SK-N-SH treated with all-trans-retinoic acid at 6 μM for 48 hours (cell line): ENCODE results near the gene ADGRL2.

Experiments used
- ATAC-seq: fragments of 200-7000 bp; cut with Tn5 transposase; 3 replicates; pipeline ENCODE4 v1.9.1; 2020; ENCODE audit warnings: mild to moderate bottlenecking, moderate library complexity
- ARNTL ChIP-seq: fragments of 450-650 bp; formaldehyde crosslinking; IDR thresholded peaks from 2 replicates; pipeline ENCODE4 v1.5.0; 2020; ENCODE audit warnings: low read depth, mild to moderate bottlenecking, moderate library complexity, borderline replicate concordance
- ESRRG ChIP-seq: fragments of 250-450 bp; sonication (Bioruptor Pico); IDR thresholded peaks from 2 replicates; pipeline ENCODE4 v1.6.1; 2021; ENCODE audit warnings: mild to moderate bottlenecking
- GLIS3 ChIP-seq: fragments of 250-450 bp; sonication (Bioruptor Pico); IDR thresholded peaks from 2 replicates; pipeline ENCODE4 v1.5.0; 2020; ENCODE audit warnings: mild to moderate bottlenecking, moderate library complexity
- ISL1 ChIP-seq: fragments of 250-450 bp; sonication (Bioruptor Pico); IDR thresholded peaks from 2 replicates; pipeline ENCODE4 v2.1.2; 2022; ENCODE audit warnings: mild to moderate bottlenecking, moderate library complexity
- OSR1 ChIP-seq: fragments of 250-450 bp; sonication (Bioruptor Pico); IDR thresholded peaks from 2 replicates; pipeline ENCODE4 v1.8.0; 2022; ENCODE audit warnings: moderate library complexity, mild to moderate bottlenecking, inconsistent platforms
- PPARA ChIP-seq: fragments of 250-450 bp; sonication (Bioruptor Pico); IDR thresholded peaks from 2 replicates; pipeline ENCODE4 v1.5.0; 2020; ENCODE audit warnings: mild to moderate bottlenecking, borderline replicate concordance
- RARB ChIP-seq: fragments of 250-450 bp; sonication (Bioruptor Pico); IDR thresholded peaks from 2 replicates; pipeline ENCODE4 v1.8.0; 2021; ENCODE audit warnings: mild to moderate bottlenecking, moderate library complexity
- SNAI2 ChIP-seq: fragments of 250-450 bp; sonication (Bioruptor Pico); IDR thresholded peaks from 2 replicates; pipeline ENCODE4 v1.5.0; 2020; ENCODE audit warnings: mild to moderate bottlenecking, moderate library complexity
- TCF4 ChIP-seq: fragments of 250-450 bp; sonication (Bioruptor Pico); IDR thresholded peaks from 2 replicates; pipeline ENCODE4 v1.8.0; 2021; ENCODE audit warnings: mild to moderate bottlenecking, moderate library complexity, borderline replicate concordance
- TOX ChIP-seq: fragments of 250-450 bp; sonication (Bioruptor Pico); IDR thresholded peaks from 2 replicates; pipeline ENCODE4 v1.8.0; 2021; ENCODE audit warnings: mild to moderate bottlenecking, moderate library complexity, borderline replicate concordance
- ZC3H10 ChIP-seq: fragments of 250-450 bp; sonication (Bioruptor Pico); IDR thresholded peaks from 2 replicates; pipeline ENCODE4 v1.5.1; 2021; ENCODE audit warnings: mild to moderate bottlenecking, moderate library complexity
- ZFP3 ChIP-seq: fragments of 250-450 bp; sonication (Bioruptor Pico); IDR thresholded peaks from 2 replicates; pipeline ENCODE4 v1.5.0; 2020; ENCODE audit warnings: mild to moderate bottlenecking, moderate library complexity
- ZFP30 ChIP-seq: fragments of 450-650 bp; formaldehyde crosslinking; IDR thresholded peaks from 2 replicates; pipeline ENCODE4 v1.5.0; 2022; ENCODE audit warnings: mild to moderate bottlenecking, moderate library complexity
- ZNF565 ChIP-seq: fragments of 450-650 bp; formaldehyde crosslinking; conservative IDR thresholded peaks from 2 replicates; pipeline ENCODE4 v1.5.0; 2020; ENCODE audit warnings: low read depth, mild to moderate bottlenecking, moderate library complexity
- ZNF70 ChIP-seq: fragments of 450-650 bp; formaldehyde crosslinking; IDR thresholded peaks from 2 replicates; pipeline ENCODE4 v1.5.0; 2020; ENCODE audit warnings: mild to moderate bottlenecking, moderate library complexity
- ZNF8 ChIP-seq: fragments of 450-650 bp; formaldehyde crosslinking; IDR thresholded peaks from 2 replicates; pipeline ENCODE4 v1.5.0; 2020; ENCODE audit warnings: mild to moderate bottlenecking, moderate library complexity
- TF ChIP-seq, protein P1 (sequence below): fragments of 250-450 bp; sonication (Bioruptor Pico); IDR thresholded peaks from 2 replicates; pipeline ENCODE4 v1.5.1; 2021; ENCODE audit warnings: mild to moderate bottlenecking, moderate library complexity
- TF ChIP-seq, protein P2 (sequence below): fragments of 250-450 bp; sonication (Bioruptor Pico); IDR thresholded peaks from 2 replicates; pipeline ENCODE4 v1.5.1; 2020; ENCODE audit warnings: low read depth, mild to moderate bottlenecking, moderate library complexity
- TF ChIP-seq, protein P3 (sequence below): fragments of 250-450 bp; sonication (Bioruptor Pico); IDR thresholded peaks from 2 replicates; pipeline ENCODE4 v1.5.0; 2020; ENCODE audit warnings: mild to moderate bottlenecking, moderate library complexity
- TF ChIP-seq, protein P4 (sequence below): fragments of 250-450 bp; sonication (Bioruptor Pico); IDR thresholded peaks from 2 replicates; pipeline ENCODE4 v1.8.0; 2021; ENCODE audit warnings: low read depth, mild to moderate bottlenecking, moderate library complexity, borderline replicate concordance
- TF ChIP-seq, protein P5 (sequence below): fragments of 250-450 bp; sonication (Bioruptor Pico); IDR thresholded peaks from 2 replicates; pipeline ENCODE4 v1.8.0; 2020; ENCODE audit warnings: mild to moderate bottlenecking, moderate library complexity, borderline replicate concordance

The ADGRL2 gene

DNA sequence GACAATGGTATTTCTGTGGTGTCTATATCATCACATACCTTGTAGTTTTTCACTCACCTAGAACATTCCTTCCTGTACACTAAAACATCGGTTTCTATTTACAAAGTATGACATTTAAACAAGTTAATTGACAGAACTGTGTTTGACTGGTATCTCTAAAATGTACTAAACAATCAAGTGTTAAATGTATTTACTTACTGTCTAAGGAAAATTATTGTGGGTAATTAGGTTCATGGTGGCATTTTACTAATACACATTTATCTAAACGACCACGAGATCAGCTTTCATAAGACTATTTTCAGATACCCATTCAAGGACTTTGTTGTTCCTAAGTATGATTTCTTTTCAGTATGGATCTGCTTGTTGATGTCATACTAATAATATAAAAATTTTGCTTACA is 115.2 kb downstream of the ADGRL2 start:
- TF ChIP-seq GLIS3 (CRISPR knock-in tag) (no peak), SNAI2 (CRISPR knock-in tag) (no peak), ARNTL (CRISPR knock-in tag) (no peak), ESRRG (CRISPR knock-in tag) (no peak), ZNF565 (CRISPR knock-in tag) (no peak), ZC3H10 (no peak), PPARA (CRISPR knock-in tag) (no peak), RARB (CRISPR knock-in tag) (no peak), ZFP30 (CRISPR knock-in tag) (no peak), ZNF8 (CRISPR knock-in tag) (no peak), TCF4 (CRISPR knock-in tag) (no peak), TOX (CRISPR knock-in tag) (no peak), OSR1 (CRISPR knock-in tag) (no peak), ZFP3 (no peak)
- TF ChIP-seq, protein P1, sequence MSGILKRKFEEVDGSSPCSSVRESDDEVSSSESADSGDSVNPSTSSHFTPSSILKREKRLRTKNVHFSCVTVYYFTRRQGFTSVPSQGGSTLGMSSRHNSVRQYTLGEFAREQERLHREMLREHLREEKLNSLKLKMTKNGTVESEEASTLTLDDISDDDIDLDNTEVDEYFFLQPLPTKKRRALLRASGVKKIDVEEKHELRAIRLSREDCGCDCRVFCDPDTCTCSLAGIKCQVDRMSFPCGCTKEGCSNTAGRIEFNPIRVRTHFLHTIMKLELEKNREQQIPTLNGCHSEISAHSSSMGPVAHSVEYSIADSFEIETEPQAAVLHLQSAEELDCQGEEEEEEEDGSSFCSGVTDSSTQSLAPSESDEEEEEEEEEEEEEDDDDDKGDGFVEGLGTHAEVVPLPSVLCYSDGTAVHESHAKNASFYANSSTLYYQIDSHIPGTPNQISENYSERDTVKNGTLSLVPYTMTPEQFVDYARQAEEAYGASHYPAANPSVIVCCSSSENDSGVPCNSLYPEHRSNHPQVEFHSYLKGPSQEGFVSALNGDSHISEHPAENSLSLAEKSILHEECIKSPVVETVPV, result no peak
- TF ChIP-seq, protein P2, sequence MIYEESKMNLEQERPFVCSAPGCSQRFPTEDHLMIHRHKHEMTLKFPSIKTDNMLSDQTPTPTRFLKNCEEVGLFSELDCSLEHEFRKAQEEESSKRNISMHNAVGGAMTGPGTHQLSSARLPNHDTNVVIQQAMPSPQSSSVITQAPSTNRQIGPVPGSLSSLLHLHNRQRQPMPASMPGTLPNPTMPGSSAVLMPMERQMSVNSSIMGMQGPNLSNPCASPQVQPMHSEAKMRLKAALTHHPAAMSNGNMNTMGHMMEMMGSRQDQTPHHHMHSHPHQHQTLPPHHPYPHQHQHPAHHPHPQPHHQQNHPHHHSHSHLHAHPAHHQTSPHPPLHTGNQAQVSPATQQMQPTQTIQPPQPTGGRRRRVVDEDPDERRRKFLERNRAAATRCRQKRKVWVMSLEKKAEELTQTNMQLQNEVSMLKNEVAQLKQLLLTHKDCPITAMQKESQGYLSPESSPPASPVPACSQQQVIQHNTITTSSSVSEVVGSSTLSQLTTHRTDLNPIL (CRISPR knock-in tag), result no peak
- TF ChIP-seq, protein P3, sequence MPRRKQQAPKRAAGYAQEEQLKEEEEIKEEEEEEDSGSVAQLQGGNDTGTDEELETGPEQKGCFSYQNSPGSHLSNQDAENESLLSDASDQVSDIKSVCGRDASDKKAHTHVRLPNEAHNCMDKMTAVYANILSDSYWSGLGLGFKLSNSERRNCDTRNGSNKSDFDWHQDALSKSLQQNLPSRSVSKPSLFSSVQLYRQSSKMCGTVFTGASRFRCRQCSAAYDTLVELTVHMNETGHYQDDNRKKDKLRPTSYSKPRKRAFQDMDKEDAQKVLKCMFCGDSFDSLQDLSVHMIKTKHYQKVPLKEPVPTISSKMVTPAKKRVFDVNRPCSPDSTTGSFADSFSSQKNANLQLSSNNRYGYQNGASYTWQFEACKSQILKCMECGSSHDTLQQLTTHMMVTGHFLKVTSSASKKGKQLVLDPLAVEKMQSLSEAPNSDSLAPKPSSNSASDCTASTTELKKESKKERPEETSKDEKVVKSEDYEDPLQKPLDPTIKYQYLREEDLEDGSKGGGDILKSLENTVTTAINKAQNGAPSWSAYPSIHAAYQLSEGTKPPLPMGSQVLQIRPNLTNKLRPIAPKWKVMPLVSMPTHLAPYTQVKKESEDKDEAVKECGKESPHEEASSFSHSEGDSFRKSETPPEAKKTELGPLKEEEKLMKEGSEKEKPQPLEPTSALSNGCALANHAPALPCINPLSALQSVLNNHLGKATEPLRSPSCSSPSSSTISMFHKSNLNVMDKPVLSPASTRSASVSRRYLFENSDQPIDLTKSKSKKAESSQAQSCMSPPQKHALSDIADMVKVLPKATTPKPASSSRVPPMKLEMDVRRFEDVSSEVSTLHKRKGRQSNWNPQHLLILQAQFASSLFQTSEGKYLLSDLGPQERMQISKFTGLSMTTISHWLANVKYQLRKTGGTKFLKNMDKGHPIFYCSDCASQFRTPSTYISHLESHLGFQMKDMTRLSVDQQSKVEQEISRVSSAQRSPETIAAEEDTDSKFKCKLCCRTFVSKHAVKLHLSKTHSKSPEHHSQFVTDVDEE (CRISPR knock-in tag), result no peak
- no peak for ATAC-seq

DNA sequence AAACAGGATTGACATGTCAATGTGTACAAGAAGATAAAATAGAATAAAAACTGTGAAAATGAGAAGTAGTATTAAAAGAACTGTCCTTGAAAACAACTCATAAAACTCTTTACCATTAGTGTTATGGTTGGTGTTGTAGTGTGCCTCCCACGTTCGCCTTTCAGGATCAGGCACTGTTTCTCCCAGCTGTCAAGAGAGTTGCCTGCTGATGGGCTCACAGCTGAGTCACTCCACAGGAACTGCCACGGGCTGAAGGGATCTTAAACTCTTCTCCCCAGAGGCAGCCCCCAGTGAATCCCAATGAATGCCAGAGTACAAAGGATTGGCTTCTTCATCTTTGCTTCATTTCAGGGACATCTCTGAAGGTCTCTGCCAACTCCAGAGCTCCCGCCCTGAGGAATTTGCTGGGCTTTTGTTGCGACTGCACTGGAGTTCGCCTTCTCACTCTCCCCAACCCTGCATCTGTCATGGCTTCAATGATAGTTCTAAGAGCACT is 119.6 kb downstream of the ADGRL2 start:
- ATAC-seq, result peak; percentile 91
- TF ChIP-seq ZFP3, result peak; percentile 47; the same call in 1 of the 2 replicates
- TF ChIP-seq ARNTL (CRISPR knock-in tag), result no peak
- no peak for TF ChIP-seq OSR1 (CRISPR knock-in tag)
- TF ChIP-seq SNAI2 (CRISPR knock-in tag), result 0 out of 2 replicates have a peak, but pooled peaks have one; percentile 38

DNA sequence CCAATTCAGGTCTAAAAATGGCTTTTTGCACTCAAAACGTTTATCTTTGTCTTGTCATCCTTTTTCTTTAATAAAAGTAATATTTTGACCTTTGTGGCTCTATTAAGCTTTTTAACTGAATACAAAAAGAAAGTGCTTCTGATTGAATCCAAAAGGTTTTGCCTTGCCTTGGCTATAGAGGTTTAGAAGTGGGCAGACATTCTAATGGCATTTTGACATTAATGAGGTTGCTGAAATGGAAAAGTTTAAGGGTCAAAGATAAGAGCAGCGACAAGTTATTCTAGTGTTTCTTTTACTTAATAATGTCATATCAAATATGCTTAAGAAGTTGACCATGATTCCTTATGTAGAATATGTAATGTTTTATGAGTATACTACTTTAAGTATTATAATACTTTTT is 120.2 kb downstream of the ADGRL2 start:
- ATAC-seq, result no peak

More for the DNA sequence above, 120.2 kb downstream of the ADGRL2 start:
- TF ChIP-seq ARNTL (CRISPR knock-in tag) (no peak), RARB (CRISPR knock-in tag) (no peak), SNAI2 (CRISPR knock-in tag) (no peak), ZNF8 (CRISPR knock-in tag) (no peak), ISL1 (CRISPR knock-in tag) (no peak), ZC3H10 (no peak), ZNF565 (CRISPR knock-in tag) (no peak), TCF4 (CRISPR knock-in tag) (no peak), OSR1 (CRISPR knock-in tag) (no peak), ZNF70 (CRISPR knock-in tag) (no peak), ZFP30 (CRISPR knock-in tag) (no peak), GLIS3 (CRISPR knock-in tag) (no peak), PPARA (CRISPR knock-in tag) (no peak)
- TF ChIP-seq, protein P2 (CRISPR knock-in tag), result no peak
- TF ChIP-seq, protein P4, sequence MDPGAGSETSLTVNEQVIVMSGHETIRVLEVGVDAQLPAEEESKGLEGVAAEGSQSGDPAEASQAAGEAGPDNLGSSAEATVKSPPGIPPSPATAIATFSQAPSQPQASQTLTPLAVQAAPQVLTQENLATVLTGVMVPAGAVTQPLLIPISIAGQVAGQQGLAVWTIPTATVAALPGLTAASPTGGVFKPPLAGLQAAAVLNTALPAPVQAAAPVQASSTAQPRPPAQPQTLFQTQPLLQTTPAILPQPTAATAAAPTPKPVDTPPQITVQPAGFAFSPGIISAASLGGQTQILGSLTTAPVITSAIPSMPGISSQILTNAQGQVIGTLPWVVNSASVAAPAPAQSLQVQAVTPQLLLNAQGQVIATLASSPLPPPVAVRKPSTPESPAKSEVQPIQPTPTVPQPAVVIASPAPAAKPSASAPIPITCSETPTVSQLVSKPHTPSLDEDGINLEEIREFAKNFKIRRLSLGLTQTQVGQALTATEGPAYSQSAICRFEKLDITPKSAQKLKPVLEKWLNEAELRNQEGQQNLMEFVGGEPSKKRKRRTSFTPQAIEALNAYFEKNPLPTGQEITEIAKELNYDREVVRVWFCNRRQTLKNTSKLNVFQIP (CRISPR knock-in tag), result no peak
- TF ChIP-seq, protein P3 (CRISPR knock-in tag), result no peak
- TF ChIP-seq, protein P1, result no peak
- TF ChIP-seq, protein P5, sequence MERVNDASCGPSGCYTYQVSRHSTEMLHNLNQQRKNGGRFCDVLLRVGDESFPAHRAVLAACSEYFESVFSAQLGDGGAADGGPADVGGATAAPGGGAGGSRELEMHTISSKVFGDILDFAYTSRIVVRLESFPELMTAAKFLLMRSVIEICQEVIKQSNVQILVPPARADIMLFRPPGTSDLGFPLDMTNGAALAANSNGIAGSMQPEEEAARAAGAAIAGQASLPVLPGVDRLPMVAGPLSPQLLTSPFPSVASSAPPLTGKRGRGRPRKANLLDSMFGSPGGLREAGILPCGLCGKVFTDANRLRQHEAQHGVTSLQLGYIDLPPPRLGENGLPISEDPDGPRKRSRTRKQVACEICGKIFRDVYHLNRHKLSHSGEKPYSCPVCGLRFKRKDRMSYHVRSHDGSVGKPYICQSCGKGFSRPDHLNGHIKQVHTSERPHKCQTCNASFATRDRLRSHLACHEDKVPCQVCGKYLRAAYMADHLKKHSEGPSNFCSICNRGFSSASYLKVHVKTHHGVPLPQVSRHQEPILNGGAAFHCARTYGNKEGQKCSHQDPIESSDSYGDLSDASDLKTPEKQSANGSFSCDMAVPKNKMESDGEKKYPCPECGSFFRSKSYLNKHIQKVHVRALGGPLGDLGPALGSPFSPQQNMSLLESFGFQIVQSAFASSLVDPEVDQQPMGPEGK, result no peak
